GM18907 (cell line): ENCODE data around the gene PFDN1.

Experiments
- ATAC-seq: cut with Tn5 transposase; IDR thresholded peaks from one replicate; pipeline ENCODE4 v1.9.1; 2021; ENCODE audit warnings: mild to moderate bottlenecking, moderate library complexity; ENCODE audit not compliant: unreplicated experiment

Gene PFDN1

DNA sequence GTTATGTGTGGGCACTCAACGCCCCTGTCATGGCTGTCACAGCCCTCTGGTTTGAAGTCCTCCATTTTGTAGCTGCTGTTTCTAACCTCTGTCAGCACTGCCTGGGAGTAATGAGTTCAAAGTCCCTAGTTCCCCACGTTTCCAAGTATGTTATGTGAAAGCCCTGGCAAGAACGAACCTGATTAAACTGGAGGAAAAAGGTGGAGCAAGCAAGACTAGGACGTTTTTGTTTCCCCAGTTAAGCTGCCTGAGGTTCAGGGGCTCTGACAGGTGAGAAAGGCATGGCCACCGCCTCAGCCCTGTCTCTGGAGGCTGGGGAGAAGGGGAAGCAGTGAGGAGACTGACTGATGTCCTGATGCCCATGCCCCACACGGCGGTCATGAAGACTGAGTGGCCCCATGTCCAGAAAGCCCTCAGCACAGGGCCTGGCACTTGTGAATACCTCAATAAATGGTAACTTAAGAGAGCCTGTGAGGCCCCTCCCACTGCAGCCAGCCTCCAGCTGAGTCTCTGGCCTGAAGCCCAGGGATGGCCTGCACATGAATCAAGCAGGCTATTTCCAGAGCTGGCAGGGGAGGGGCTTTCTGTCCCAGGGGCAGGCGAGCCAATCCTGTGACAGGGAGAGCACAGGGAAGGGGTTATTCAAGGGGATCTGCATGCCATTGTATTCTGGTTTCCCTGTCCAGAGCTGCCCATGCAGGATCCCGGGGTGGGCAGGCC is 61.8 kb downstream of the PFDN1 start:
- ATAC-seq, result no peak

DNA sequence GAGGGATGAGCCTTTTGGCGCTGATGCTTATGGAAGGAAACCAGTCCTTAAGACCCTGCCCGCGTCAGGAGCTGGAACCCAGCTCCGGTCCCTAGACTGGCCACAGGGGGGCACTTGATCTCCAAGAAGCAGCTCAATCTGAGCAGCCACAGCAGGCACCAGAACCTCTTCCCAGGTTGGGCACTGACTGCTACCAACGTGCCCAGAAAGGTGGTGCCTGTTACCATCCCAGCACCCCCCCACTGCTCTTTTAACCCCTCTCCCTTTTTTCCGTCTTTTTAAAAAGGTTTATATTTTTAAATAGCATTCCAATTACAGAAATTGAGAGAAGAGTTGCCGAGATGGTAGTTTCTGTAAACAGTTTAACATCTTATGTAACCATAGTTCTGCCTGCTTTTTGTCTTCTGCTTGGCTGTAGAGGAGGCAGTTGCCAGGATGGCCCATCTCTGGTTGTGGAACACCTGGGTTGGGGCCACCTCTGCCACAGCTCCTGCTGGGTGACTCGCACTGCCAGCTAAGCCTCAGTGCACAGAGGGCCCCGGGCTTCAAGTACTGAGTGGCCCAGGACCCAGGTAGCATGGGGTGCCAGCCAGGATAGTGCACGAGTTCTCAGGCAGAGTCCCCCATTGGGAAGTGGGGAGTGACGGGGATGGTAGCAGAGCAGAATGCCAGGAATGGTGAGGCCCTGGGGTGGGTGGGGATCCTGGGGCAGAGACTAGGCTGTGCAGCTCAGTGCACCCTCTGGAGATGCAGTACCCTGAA is 62.8 kb downstream of the PFDN1 start:
- ATAC-seq, result peak; percentile 59

DNA sequence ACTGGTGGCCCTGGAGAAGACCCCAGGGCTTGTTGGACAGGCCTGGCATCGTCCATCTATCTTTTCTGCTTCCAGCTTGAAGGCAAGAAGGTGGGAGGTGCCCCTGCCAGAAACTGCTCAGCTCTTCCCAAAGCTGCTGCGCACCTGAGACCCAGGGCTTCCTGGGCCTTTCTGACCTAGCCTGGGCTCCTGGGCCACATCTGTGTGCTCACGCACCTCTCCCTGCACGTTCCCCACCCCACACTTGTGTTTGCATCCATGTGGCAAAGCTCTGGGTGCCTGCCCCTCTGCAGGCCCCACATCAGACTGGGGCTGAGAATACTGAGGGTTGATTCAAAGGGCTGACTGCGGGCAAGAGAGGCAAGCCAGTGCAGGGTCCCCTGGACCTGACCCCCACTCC is 63.4 kb downstream of the PFDN1 start:
- no peak for ATAC-seq

DNA sequence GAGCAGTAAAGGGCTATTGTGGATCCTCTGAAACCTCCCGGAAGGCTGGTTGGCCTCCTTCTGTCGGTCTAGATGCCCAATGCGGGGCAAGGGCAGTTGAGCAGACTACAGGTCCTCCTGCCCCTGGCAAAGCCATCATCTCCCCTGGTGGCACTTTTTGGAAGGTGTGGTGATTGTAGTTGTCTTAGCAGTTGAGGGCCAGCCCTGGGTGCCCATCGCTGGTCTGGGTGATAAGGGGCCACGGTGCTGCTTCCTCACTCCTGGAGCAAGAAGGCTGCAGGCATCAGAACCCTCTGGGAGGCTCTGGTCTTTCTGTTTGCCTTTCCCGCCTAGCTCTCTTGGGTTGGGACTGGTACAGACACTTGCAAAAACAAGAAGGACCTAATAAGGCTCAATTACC is 64.1 kb downstream of the PFDN1 start:
- ATAC-seq, result no peak

DNA sequence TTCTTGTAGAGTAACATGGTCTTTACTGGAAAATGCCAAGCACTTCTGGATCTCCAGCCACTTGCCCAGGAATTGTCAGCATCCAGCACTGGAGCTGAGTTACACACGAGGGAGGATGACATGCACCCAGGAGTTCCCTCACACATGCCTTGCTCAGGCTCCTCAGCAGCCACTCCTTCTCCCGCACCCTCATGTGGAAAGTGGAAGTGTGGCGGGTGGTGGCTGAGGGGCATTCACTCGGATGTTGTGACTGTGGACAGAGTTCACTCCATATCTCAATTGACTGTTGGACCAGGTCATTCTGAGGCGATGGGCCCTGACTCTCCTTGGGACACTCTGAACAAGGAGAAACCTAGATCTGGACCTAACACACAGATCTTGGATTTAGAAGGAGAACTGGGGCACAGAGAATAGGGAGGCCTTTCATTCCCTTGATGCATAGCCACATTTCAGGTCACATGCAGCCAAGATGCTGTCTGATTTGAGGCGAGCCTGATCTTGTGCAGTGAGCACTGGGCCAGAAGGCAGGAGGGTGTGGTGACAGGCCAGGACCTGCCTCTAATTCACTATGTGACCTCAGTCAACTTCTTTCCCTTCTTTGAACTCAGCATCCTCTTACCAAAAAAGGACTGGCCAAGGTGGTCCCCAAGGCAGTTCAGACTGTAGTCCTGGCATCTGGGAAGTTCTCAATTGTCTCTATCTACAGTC is 65.9 kb downstream of the PFDN1 start:
- ATAC-seq, result no peak

DNA sequence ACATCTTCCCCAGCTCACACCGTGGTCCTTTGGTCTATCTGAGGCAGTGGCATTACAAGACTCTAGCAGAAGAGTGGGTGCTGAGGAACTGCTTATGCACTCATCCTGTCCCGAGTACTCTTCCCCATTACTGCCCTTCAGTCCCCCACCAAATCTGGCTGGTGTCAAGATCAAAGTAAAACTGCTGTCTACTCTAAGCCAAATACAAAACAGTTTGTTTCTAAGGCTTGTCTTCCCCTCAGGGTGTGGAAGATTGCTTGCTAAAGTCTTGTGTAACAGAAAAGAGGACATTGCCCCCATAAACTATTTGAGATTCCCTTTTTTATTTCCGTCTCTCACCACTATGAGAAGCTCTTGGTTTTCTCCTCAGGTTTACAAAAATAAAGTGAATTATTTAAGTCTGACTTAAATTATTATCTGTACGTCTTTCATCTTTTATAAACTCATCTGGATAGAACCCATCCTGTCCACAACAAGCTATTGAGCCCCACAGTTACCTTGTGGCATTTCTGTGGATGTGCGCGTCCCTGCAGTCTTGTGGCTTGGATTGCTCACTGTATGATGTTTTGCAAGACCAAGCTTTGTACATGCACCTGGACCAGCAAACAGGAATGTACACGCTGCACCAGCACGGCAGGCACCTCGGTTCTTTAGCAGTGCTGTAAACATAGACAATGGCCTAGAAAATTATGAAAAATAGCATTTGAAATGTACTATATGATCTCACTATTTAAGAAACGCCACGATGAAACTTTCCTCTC is 66.9 kb downstream of the PFDN1 start:
- no peak for ATAC-seq

DNA sequence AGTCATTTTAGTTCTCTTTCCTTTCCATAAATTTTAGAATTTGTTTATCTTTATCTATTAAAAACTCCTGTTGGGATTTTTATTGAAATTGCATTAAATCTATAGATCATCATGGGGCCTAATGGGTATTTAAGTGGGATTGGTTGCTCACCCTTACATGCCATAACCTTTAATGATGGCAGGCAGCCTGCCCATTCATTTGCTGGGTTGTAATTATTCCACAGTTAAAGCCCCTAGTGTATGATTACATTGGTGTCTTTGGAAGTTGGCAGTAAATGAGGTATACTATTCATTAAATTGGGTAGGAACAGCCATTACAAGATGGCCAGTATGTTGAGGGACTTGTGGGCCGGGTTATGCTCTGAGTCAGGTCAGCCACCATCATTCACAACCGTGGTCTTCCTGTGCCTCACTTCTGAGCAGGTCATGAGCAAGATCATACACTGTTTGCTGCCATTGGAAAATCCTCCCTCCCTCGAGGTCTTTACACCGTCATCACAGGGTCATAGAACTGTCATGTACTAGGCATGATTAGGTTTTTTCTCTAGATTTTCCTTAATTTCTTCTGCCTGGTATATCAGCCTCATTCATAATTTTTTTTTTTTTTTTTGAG is 68.4 kb downstream of the PFDN1 start:
- ATAC-seq, result no peak

DNA sequence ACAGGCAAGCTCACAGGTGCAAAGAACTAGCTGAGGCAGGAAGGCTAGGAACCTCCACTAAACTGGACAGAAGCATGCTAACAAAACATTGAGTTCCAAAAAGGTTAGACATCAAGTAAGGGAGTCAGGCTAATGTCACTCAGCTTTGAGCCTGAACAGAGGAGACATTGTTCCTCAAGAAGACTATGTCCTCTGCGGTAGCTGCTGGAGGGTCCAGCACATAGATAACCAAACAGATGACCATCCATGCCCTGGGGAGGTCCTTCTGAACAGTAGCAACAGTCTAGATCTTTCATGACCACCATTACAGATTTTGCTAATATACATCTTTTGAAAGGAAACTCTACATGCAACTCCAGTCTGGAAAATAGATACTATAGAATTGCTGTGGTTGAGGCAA is 70.2 kb downstream of the PFDN1 start:
- ATAC-seq, result no peak

DNA sequence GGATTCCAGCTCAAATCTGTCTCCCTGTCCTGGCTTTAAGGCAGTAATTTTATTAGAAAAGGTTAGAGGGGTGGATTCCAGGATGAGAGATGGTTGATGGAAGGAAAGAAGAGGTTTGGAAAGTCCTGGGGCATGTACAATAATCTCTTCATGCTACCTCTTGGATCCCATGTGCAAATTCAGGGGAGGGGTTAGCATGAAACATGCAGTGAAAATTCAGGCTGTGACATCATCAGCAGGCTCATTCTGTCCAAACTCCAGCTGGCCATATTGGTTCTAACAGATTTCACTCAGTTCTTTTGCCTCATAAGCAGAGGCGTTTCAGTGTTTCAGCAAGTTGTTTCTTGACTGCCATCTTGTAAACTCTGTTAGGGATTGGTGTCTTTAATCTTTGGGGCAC is 72.5 kb downstream of the PFDN1 start:
- no peak for ATAC-seq

DNA sequence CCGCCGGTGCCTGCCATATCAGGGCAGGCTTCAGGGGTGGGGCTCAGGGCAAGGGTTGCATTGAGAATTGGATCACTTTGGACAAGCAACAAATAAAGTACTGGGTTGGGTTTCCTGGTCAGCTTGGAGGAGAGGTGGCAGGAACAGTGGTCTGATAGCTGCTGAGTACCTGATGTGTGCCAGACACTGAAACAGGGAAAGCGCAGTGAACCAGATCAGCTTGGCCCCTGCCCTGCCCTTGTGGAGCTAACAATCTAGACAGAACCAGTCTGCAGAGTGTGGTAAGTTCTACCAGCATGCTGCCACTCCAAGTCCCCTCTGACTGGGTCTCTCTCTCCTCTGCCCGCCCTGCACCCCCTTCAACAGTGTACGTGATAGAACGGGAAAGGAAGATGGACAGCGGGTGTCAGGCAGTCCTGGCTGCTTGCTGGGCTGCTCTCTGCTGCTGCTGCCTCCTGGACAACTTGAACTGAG is 74.5 kb downstream of the PFDN1 start:
- ATAC-seq, result no peak

DNA sequence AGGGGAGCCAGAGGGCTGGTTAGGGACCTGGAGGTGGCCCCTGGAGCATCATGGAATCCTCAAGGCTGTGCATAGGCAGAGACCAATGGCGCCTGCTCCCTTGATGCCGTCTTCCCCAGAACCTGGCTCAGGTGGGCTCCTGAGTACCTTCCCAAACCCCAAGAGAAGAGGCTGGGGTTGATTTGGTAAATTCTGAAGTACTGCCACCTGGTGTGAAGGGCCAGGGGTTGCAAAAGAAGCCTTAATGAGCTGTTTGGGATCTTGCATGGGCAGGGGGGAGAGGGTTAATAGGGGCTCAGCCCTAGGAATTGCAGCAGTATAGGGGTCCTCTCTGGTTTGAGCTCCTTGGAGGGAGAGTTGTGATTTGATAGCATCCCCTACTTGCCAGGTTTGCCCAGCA is 75.9 kb downstream of the PFDN1 start:
- ATAC-seq, result no peak

DNA sequence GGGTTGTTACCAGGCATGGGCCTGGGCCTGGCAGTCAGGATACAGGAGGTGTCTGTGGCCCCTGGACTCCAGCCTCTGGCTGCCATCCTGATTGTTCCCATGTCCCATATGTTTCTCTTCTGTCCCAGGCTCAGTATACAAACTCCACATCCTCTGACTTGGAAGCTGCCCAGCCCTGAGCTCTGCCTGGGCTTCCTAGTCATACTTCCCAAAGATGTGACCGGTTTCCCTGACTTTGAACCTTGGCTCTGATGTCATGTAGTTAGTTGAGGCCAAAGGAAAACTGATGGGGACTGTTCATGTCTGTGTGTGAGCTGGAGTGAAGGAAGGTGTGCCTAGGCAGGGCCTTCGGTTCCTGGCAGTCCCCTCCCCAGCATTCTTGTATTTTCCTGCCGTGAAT is 77.5 kb downstream of the PFDN1 start:
- no peak for ATAC-seq

DNA sequence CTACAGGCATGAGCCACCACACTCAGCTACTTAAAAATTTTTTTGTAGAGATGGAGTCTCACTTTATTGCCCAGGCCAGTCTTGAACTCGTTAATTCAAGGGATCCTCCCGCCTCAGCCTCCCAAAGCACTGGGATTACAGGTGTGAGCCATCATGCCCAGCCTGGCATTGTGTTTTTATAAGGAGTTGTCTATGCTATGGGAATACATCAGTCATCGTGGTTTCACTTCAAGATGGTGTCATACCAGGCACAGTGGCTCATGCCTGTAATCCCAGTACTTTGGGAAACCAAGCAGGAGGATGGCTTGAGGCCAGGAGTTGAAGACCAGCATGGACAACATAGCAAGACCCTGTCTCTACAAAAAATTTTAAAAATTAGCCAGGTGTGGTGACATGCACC is 78.2 kb downstream of the PFDN1 start:
- ATAC-seq, result no peak

DNA sequence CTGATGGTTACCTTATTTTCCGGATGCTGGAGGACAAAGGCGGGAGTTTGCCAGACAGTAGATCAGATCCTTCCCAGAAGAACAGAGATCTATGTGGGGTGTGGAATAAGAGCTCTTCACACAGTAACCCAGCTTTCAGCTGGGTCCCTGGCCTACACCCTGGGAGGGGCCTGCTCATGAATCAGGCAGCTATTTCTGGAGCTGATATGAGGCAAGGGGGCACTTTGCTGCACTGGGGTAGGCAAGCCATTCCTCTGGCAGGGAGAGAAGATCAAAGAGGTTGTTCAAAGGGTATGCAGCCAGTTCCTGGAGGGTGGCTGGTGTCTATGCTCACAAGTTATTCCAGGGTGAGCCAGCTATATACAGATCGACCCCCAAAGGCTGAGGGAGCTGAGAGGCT is 79.3 kb downstream of the PFDN1 start:
- ATAC-seq, result no peak

DNA sequence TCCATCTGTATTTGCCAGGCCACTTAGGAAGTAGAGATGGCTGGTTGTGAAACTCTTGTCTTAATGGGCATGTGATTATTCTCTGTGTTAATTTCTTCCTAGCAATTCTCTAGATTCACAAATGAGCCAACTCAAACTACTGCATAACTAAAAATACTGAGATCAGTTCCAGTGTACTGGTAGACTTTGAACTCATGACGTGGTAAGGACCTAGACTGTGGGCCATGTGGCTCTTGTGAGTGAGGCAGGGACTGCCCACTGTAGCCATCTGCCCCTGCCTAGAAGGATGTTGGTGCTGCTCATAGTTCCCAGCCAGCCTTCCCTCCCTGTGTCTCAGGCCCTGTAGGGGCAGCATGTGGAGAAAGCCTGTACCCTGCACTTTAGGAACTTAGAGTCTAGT is 80.5 kb downstream of the PFDN1 start:
- ATAC-seq, result no peak

DNA sequence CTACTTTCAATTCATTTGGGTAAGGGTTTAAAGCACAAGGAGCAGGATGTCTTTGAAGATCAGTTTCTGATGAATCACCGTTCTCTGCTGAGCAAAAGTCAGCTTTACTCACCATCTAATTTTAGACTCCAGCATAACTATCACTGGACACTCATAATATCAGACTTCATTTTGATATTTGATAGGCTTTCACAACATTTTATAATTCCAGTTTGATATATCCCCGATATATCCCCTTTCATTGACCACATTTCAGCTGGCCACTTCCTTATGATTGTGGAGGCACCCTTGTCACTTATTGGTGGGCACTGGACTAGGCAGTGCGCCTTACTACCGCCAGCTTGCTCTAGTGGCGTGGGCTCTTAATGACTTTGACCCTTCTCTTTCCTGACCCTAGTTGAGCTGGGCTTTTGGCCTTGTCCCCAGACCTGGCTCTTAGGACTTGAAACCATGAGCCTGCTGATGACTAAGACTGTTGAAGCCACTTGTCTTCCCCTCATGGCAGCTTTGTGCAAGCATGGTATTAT is 81.1 kb downstream of the PFDN1 start:
- ATAC-seq, result no peak

DNA sequence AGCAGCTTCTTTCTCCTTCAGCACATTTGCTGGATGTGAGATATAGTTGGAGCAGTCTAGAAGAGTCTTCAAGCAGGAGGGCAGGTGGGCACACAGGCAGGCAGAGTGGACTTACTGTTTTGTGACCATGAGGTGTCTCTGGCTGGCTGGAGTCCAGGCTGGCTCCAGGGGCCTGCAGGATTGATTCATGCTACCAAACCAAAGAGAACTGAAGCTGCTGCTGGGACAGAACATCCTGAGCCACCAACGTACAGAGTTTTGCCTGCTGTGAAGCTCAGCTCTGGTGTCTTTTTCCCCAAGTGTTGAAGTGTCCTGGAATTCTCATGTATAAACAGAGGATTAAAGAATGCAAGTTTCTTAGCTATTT is 82.2 kb downstream of the PFDN1 start:
- no peak for ATAC-seq

DNA sequence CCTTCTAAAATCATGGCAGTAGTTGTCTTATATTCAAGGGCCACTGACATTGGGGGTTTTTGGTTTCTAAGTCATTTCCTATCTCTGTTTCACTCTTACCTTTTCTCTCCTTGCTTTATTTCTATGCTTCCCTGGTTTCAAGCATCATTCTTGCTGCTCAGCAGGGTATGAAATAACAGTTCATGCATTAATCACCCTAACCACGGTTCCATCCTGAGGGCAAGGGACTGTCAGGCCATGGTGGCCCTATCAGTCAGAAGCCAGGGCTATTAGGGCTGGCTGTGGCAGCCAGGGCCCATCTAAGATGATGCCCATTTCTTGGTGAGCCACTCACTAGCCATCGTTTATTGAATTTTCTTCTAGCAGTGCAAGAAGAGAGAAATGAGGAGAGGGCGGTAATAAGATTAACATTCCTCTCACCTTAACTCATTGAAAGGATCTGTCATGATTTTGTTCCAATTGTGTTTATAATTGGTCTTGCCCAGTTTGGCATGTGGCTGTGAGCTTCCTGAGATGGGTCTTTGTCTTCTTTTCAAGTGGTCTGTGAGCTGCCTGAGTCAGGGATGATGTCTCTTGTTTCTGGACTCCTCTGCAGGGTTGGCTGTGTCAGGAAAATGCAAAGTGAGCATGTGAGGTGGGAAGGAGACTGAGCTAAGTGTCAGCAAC is 82.7 kb downstream of the PFDN1 start:
- ATAC-seq, result peak; percentile 73

DNA sequence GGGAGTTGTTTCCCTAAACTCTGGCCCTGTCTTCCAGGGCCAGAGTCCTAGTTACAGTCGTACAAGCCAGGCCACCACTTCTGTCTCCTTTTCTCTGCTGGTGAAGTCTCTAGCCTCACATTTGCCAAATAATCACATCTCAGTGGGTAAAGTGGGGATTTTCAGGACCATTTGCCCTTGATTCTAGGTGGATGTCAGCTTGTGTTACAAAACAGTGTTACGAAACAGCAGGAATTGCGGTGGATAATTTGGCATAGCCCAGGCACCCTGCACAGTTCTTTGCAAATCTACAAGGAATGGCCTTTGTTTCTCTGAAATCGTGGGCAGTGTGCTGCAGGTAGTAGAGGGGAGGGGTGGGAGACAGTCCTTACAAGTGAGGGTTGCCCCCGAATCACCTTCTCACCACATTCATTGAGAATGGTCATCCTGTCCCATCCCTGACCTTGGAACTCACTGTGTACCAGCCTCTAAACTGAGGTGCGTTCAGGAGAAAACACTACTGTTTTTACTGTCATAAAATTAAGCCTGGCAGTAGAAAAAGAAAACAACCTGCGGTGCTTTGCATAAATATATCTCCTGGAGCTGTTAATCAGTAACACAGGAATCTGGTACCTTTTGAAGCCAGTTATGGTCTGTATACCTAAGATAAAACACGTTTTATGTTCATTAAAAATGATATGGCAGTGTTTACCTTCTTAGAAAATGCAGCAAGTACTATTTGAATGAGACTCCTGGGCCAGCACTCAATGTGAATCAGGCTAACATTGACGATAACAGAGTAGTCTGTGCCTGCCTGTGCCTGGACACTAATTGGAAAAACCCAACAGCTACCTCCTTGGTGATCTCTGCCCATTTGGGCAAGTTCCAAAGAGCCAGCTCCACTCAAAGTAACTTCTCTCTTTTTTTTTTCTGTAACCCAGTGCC is 83.6 kb downstream of the PFDN1 start:
- peak; percentile 40 for ATAC-seq
